Skeletal muscle cell (primary cell): Measurements from ENCODE around the gene GPATCH2L.
A peak's percentile ranks its signal among the peaks of the same experiment; 100 is the strongest.

Experiments
- DNase-seq: peaks from one replicate; pipeline ENCODE4 v3.0.0-alpha.2; 2010; ENCODE audit warnings: low read depth
- H3K4me3 ChIP-seq: 2 replicates; pipeline ENCODE4 v1.5.1; 2011; ENCODE audit warnings: low read depth, mild to moderate bottlenecking, control low read depth, low read length, moderate library complexity

Gene GPATCH2L

DNA sequence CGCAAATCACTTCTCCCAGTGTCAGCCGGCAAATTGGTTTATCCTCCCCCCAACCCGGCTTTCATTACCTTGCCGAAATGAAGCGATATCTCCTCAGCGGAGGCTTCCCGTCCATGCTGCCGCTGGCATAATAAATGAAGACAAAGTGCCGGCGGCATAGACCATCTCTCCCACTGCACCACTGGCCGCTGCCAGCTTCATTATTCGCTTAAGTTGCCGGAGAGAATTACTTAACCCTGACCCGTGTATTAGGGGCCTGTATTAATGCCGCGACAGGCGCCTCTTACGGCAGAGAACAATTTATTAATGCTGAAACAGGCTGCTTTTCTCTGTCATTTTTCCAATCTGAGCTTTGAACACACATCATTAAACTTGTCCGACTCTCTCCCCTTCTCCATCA, 17.5 kb upstream of the GPATCH2L start:
- DNase-seq: no peak
- no peak overlapping the region for H3K4me3 ChIP-seq

GRCh38 chr14:76135722-76136121, 16.0 kb upstream of the GPATCH2L start:
- H3K4me3 ChIP-seq: no peak overlapping the region
- no peak for DNase-seq

GRCh38 chr14:76136476-76137110, 15.1 kb upstream of the GPATCH2L start:
- DNase-seq: no peak
- no peak overlapping the region for H3K4me3 ChIP-seq

- no peak for DNase-seq
- H3K4me3 ChIP-seq: peak overlapping the region; percentile 36
These were observed 13.5 kb upstream of the GPATCH2L start for GRCh38 chr14:76138119-76138757.

GRCh38 chr14:76138758-76139723, 12.7 kb upstream of the GPATCH2L start:
- no peak for DNase-seq
- peak overlapping the region; percentile 36 for H3K4me3 ChIP-seq

DNA sequence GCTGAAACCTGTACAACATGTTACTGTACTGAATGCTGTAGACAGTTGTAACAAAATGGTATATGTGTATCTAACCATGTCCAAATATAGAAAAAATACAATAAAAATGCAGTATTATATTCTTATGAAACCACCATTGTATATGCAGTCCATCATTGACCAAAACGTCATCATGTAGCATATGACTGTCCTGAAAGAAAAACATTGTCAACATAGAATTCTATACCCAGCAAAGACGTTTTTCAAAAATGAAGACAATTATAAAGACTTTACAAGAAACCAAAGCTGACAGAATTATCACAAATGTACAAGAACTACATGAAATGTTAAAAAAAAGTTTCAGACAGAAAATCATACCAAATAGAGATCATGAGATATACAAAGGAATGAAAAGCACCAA, 8.1 kb upstream of the GPATCH2L start:
- no peak for DNase-seq
- H3K4me3 ChIP-seq: no peak overlapping the region

DNA sequence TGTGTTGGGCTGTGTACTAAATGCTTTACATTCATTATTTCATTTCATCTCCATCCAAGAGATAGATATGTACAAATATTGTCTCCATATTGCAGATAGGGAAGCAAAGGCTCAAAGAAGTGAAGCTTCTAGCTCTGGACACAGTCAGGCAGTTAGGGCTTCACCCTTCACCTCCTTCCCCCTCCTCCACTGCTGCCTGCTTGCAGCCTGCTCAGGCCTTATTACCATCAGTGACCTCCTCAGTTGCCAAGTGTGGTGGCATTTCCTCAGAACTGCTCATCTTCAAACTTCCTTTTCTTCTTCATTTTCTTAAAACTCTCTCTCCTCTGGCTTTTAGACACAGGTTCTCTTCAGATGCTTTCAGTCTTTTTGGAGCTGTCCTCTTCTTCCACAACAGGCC, 4.7 kb upstream of the GPATCH2L start:
- no peak for DNase-seq
- no peak overlapping the region for H3K4me3 ChIP-seq

- DNase-seq: no peak
- H3K4me3 ChIP-seq: no peak overlapping the region
These were observed 2.5 kb upstream of the GPATCH2L start for GRCh38 chr14:76149196-76149595.

GRCh38 chr14:76152333-76152681, 585 bp downstream of the GPATCH2L start:
- H3K4me3 ChIP-seq: peak overlapping the region; percentile 100
- peak; percentile 54 for DNase-seq

DNA sequence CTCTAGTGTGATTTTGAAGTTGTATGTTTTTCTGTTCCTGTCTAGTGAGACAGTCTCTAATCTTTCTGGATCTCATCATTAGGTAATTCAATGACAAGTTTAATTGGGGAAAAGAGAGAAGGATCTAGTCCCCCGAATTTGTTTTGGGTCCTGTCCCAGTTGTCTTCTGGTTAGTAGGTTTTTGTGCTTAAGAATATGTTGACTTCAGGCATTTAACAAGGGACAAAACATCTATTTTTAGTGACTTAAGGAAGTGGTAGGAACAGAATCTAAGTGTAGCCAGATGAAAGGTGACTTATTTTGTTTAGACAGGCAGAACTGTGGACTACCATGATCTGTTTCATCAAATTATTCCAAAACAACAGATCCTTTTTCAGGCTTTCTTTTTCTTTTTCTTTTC, 2.2 kb downstream of the GPATCH2L start:
- no peak overlapping the region for H3K4me3 ChIP-seq

DNA sequence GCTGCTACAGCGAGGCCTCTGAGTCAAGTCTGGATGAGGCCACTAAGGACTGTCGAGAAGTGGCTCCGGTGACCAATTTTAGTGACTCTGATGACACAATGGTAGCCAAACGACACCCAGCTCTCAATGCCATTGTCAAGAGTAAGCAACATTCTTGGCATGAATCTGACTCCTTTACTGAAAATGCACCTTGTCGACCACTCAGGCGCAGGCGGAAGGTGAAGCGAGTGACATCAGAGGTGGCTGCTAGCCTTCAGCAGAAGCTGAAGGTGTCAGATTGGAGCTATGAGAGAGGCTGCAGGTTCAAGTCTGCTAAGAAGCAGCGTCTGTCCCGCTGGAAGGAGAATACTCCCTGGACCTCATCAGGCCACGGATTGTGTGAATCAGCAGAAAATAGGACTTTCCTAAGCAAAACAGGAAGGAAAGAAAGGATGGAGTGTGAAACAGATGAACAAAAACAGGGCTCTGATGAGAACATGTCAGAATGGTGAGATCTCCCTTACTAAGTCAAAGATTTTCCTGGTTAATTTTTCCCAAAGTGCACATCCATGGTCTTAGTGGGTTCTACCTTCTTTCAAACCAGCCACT, 2.9 kb downstream of the GPATCH2L start:
- no peak for DNase-seq
- no peak overlapping the region for H3K4me3 ChIP-seq

More for the DNA sequence above, 2.2 kb downstream of the GPATCH2L start:
- no peak for DNase-seq

DNA sequence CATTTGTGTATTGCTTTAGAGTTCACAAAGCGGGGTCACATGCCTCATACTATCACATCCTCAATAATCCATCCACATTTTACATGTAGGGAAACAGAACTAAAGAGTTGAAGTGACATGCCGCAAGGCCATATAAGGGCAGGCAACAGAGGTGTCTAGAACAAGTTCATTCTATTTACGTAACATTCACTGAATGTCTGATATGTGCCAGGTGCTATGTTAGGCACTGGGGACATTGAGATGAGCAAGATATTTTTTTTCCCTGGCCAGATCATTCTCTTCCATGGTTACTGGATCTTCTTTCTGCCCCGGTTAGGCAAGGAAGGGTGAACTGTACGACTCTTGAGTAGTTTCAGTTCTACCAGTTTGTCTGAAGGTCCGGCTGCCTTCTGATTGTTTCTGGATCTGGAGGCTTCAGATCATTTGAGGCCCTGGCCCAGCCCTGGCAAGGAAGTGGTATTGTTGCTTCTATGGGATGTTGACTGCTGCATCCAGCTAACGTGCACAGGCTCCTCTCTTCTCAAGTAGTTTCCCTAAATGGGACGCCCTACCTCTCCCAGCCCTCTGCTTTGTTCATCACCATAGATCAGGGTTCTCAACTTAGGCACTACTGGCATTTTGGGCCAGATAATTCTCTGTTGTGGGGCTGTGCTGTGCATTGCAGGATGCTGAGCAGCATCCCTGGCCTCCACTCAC, 12.1 kb downstream of the GPATCH2L start:
- H3K4me3 ChIP-seq: no peak overlapping the region
- no peak for DNase-seq

GRCh38 chr14:76168531-76168930, 16.8 kb downstream of the GPATCH2L start:
- H3K4me3 ChIP-seq: no peak overlapping the region
- no peak for DNase-seq

GRCh38 chr14:76169776-76170175, 18.1 kb downstream of the GPATCH2L start:
- no peak overlapping the region for H3K4me3 ChIP-seq
- no peak for DNase-seq

GRCh38 chr14:76174982-76175381, 23.3 kb downstream of the GPATCH2L start:
- H3K4me3 ChIP-seq: no peak overlapping the region
- DNase-seq: no peak

DNA sequence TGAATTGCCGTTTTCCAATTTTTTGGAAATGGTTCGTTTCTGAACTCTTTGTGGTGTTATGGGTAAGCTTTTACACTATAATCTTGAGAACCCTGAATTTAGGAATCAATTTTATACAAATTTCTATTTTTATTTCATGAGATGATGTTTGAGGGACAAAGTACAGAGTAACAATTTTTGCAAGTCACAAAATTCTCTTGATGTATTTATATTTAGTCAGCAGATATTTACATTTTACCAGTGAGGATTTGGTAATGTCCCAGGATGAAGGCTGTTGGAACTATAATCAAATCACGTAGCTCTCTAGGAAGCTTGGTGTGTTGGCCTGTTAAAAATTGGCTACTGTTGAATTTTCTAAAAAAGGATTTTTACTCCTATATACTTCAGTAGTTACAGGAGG, 24.2 kb downstream of the GPATCH2L start:
- no peak overlapping the region for H3K4me3 ChIP-seq
- no peak for DNase-seq

GRCh38 chr14:76181546-76181945, 29.8 kb downstream of the GPATCH2L start:
- no peak overlapping the region for H3K4me3 ChIP-seq
- no peak for DNase-seq

DNA sequence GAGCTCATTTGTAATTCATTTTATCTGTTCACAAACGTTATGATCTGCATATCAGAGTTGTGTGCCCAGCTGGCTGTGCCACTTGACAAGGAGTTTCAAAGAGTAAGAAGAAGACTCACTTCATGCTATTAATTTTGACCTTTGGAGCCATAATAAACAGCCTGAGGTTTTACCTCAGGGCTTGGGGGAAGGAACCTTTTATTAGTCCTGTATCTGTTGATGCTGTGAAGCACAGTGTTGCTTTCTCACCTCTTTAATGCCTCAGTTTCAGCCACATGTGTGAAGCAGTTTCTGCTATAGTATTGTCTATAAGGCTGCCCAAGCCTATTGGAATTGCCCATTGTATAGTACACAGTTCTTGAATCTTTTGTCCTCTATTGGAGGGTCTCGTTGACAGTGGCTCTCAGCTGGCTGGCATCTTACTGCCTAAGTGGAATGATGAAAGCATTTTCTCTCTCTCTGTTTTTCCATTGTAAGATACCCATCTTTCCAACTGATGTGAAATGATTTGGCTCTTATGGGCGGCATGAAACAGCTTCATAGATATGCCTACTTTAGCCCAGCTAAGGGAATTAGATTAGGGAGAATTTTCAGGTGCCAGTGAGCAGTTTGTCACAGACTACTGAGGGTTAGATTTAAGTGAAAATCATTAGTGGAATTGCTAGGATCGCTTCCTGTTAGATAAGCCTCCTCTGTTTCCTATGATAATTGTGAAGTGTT, 34.7 kb downstream of the GPATCH2L start:
- H3K4me3 ChIP-seq: no peak overlapping the region
- DNase-seq: no peak

DNA sequence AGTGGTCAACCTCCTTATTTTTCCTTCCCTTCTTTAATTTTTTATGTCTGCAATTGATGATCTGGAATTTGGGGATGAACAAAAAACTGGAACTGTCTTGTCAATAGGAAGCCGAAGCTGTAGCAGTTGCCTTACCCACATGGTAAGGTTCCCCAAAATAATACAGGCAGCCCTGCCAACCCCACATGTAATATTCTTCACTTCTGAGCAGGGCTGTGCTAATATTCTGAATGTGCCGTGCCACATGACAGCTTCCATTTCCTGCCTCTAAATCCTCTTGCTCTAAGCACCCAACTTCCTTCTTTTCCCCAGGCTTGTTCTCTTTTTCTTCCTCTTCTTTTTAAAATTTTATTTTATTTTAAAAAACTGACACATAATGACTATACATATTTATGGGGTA, 39.6 kb downstream of the GPATCH2L start:
- H3K4me3 ChIP-seq: no peak overlapping the region
- no peak for DNase-seq
